H9 (cell line): ENCODE data around the gene PYGB. TPM values are rescaled to one million over a fixed set of nuclear protein-coding genes. Genes with fewer than 3 reads are reported as not detected.

ENCODE experiments used
- DNase-seq: peaks from one replicate; pipeline ENCODE4 v3.0.0-alpha.2; 2017
- H2AFZ ChIP-seq: one replicate; pipeline ENCODE4 v1.6.1; 2013; ENCODE audit warnings: mild to moderate bottlenecking, low read length, control low read depth, moderate library complexity
- H2AK5ac ChIP-seq: 2 replicates; pipeline ENCODE4 v1.6.1; 2013; ENCODE audit warnings: low read length, control low read depth, mixed read lengths; ENCODE audit not compliant: insufficient read length
- H2BK120ac ChIP-seq: one replicate; pipeline ENCODE4 v1.6.1; 2013; ENCODE audit warnings: low read depth, mild to moderate bottlenecking, low read length, control low read depth, inconsistent platforms; ENCODE audit not compliant: poor library complexity, severe bottlenecking
- H2BK12ac ChIP-seq: 2 replicates; pipeline ENCODE4 v1.6.1; 2013; ENCODE audit warnings: low read length, control low read depth, mixed read lengths, low read depth; ENCODE audit not compliant: insufficient read length
- H2BK15ac ChIP-seq: 2 replicates; pipeline ENCODE4 v1.6.1; 2013; ENCODE audit warnings: low read depth, low read length, control low read depth
- H2BK20ac ChIP-seq: one replicate; pipeline ENCODE4 v1.6.1; 2013; ENCODE audit warnings: low read depth, mild to moderate bottlenecking, low read length, control low read depth, inconsistent platforms; ENCODE audit not compliant: poor library complexity, severe bottlenecking
- H2BK5ac ChIP-seq: 2 replicates; pipeline ENCODE4 v1.6.1; 2013; ENCODE audit warnings: low read length, control low read depth, mixed read lengths; ENCODE audit not compliant: insufficient read length
- H3K14ac ChIP-seq: 2 replicates; pipeline ENCODE4 v1.6.1; 2013; ENCODE audit warnings: low read length, control low read depth; ENCODE audit not compliant: insufficient read depth
- H3K18ac ChIP-seq: 2 replicates; pipeline ENCODE4 v1.6.1; 2013; ENCODE audit warnings: low read depth, mild to moderate bottlenecking, mixed read lengths, low read length, control low read depth; ENCODE audit not compliant: insufficient read length
- H3K23ac ChIP-seq: 2 replicates; pipeline ENCODE4 v1.6.1; 2013; ENCODE audit warnings: low read length, control low read depth, mixed read lengths, low read depth; ENCODE audit not compliant: insufficient read length
- H3K23me2 ChIP-seq: 2 replicates; pipeline ENCODE4 v1.6.1; 2013; ENCODE audit warnings: low read depth, mild to moderate bottlenecking, mixed read lengths, low read length, control low read depth; ENCODE audit not compliant: insufficient read length, poor library complexity, severe bottlenecking
- H3K27ac ChIP-seq: 2 replicates; pipeline ENCODE4 v1.5.1; 2013; ENCODE audit warnings: low read length, control low read depth, mixed read lengths, low read depth; ENCODE audit not compliant: insufficient read length
- H3K27me3 ChIP-seq: 2 replicates; pipeline ENCODE4 v1.6.1; 2013; ENCODE audit warnings: low read length, control low read depth, inconsistent platforms; ENCODE audit not compliant: insufficient read depth
- H3K4ac ChIP-seq: 2 replicates; pipeline ENCODE4 v1.6.1; 2013; ENCODE audit warnings: low read depth, mild to moderate bottlenecking, control low read depth, inconsistent platforms, low read length, moderate library complexity
- H3K4me1 ChIP-seq: 2 replicates; pipeline ENCODE4 v1.6.1; 2013; ENCODE audit warnings: low read length, control low read depth, inconsistent platforms; ENCODE audit not compliant: insufficient read depth
- H3K4me2 ChIP-seq: 2 replicates; pipeline ENCODE4 v1.6.1; 2013; ENCODE audit warnings: low read length, control low read depth, mixed read lengths; ENCODE audit not compliant: insufficient read length, insufficient read depth
- H3K56ac ChIP-seq: 2 replicates; pipeline ENCODE4 v1.6.1; 2013; ENCODE audit warnings: low read depth, mild to moderate bottlenecking, mixed read lengths, low read length, control low read depth; ENCODE audit not compliant: insufficient read length
- H3K79me1 ChIP-seq: 2 replicates; pipeline ENCODE4 v1.6.1; 2013; ENCODE audit warnings: low read depth, mild to moderate bottlenecking, moderate library complexity, low read length, control low read depth, inconsistent platforms; ENCODE audit not compliant: insufficient read depth, poor library complexity, severe bottlenecking
- H3K79me2 ChIP-seq: 2 replicates; pipeline ENCODE4 v1.6.1; 2013; ENCODE audit warnings: low read length, control low read depth, inconsistent platforms; ENCODE audit not compliant: insufficient read depth
- H3K9ac ChIP-seq: 2 replicates; pipeline ENCODE4 v1.6.1; 2013; ENCODE audit warnings: low read length, control low read depth, mixed read lengths; ENCODE audit not compliant: insufficient read length; ENCODE audit errors: extremely low read depth
- H3K9me3 ChIP-seq: one replicate; pipeline ENCODE4 v1.6.1; 2013; ENCODE audit warnings: low read depth, low read length, inconsistent platforms; ENCODE audit not compliant: control insufficient read depth
- H3T11ph ChIP-seq: one replicate; pipeline ENCODE4 v1.6.1; 2013; ENCODE audit warnings: mild to moderate bottlenecking, low read length, control low read depth, inconsistent platforms
- H4K20me1 ChIP-seq: one replicate; pipeline ENCODE4 v1.6.1; 2013; ENCODE audit not compliant: control insufficient read depth, insufficient read length, insufficient read depth
- H4K5ac ChIP-seq: 2 replicates; pipeline ENCODE4 v1.6.1; 2013; ENCODE audit warnings: low read depth, mild to moderate bottlenecking, mixed read lengths, low read length, control low read depth; ENCODE audit not compliant: insufficient read length
- H4K8ac ChIP-seq: replicated peaks from 2 replicates; pipeline ENCODE4 v1.6.1; 2013; ENCODE audit warnings: low read length, control low read depth, mixed read lengths, low read depth; ENCODE audit not compliant: insufficient read length
- H4K91ac ChIP-seq: 2 replicates; pipeline ENCODE4 v1.6.1; 2013; ENCODE audit warnings: low read depth, mild to moderate bottlenecking, moderate library complexity, mixed read lengths, low read length, control low read depth; ENCODE audit not compliant: insufficient read length
- H3K27ac Mint-ChIP-seq, 3 experiments: 2 replicates in 2 of 3; 3 replicates in 1 of 3; pipeline ENCODE4 v1.8.0; 2020 to 2021; ENCODE audit warnings: mixed read lengths in 3 of 3, mild to moderate bottlenecking in 1 of 3, moderate library complexity in 1 of 3
- H3K27me3 Mint-ChIP-seq: 2 replicates; pipeline ENCODE4 v1.8.0; 2021; ENCODE audit warnings: low read depth, mild to moderate bottlenecking, moderate library complexity, mixed read lengths
- H3K36me3 Mint-ChIP-seq, 3 experiments: 2 replicates in 2 of 3; 3 replicates in 1 of 3; pipeline ENCODE4 v1.8.0; 2020 to 2021; ENCODE audit warnings: low read depth in 3 of 3, mixed read lengths in 3 of 3; ENCODE audit not compliant: insufficient read depth in 1 of 3
- H3K4me1 Mint-ChIP-seq, 2 experiments: 2 replicates each; pipeline ENCODE4 v1.8.0; 2020; ENCODE audit warnings: mixed read lengths in 2 of 2
- H3K4me3 Mint-ChIP-seq, 2 experiments: 2 replicates in 1 of 2; 3 replicates in 1 of 2; pipeline ENCODE4 v1.8.0; 2020 to 2021; ENCODE audit warnings: mild to moderate bottlenecking in 2 of 2, mixed read lengths in 2 of 2, moderate library complexity in 1 of 2
- H3K9me3 Mint-ChIP-seq, 2 experiments: 2 replicates in 1 of 2; 3 replicates in 1 of 2; pipeline ENCODE4 v1.8.0; 2020; ENCODE audit warnings: mild to moderate bottlenecking in 2 of 2, mixed read lengths in 2 of 2, moderate library complexity in 1 of 2
- WGBS: extraction: QIAGEN DNeasy Blood & Tissue Kit; methylation state at CpG from one replicate; pipeline ENCODE4 v1.1.7; 2013; ENCODE audit warnings: missing lambda C conversion rate, low lambda C conversion rate, mixed read lengths; ENCODE audit not compliant: insufficient read length; ENCODE audit errors: extremely low coverage; 5-methylcytosine and 5-hydroxymethylcytosine counted together
- long read RNA-seq: library from polyadenylated mRNA; unstranded; transcript quantifications from one replicate; pipeline ENCODE4 v2.0.0, GENCODE V29; 2020
- total RNA-seq: library from RNA; stranded (reverse); gene quantifications from 2 replicates; pipeline ENCODE4 v1.2.1, GENCODE V29; 2021
- TF ChIP-seq, protein P1 (sequence below): fragments of 200-600 bp; sonication (generic); conservative IDR thresholded peaks from 3 replicates; pipeline ENCODE4 v1.8.0; 2021; ENCODE audit warnings: antibody characterized with exemption, mild to moderate bottlenecking

The PYGB gene
- total RNA-seq = 46.9 TPM in 2 replicates
- long read RNA-seq, full-length matches to known transcripts = 331 of 377 reads
- long read RNA-seq, partial matches to known transcripts = 21 of 377 reads
- long read RNA-seq, other reads (novel, unspliced or antisense) = 25 of 377 reads

DNA sequence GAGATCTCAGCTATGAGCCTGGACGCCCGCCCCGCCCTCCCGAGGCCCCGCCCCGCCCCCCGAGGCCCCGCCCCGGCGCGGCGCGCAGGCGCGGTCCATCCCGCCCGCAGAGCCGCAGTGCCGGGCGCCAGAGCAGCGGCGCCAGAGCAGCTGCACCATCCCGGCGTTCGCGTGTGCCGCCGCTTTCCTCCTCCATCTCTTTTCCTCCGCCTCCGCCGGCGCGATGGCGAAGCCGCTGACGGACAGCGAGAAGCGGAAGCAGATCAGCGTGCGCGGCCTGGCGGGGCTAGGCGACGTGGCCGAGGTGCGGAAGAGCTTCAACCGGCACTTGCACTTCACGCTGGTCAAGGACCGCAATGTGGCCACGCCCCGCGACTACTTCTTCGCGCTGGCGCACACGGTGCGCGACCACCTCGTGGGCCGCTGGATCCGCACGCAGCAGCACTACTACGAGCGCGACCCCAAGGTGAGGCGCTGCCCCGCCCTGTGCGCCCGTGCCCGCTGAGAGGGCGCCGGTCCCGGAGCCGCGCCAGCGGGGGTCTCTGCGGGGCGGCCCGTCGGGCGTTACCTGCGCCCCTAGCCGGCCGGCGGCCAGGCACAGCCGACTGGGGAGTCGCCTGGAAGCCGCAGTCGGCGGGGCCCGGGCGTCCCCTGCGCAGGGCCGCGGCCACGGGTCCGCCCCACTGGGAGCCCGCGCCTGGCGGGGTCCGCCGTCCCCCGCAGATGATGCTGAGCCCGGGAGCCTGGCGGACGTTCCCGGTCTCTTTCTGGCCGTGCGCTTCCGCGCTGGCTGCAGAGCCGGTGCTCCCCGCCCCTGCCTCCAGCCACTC, at the start of gene PYGB:
Gene PYGB, plus strand, starts transcription at position 130 of the 830 bp plus-strand sequence. Its CDS starts 94 bp downstream, at position 224.
- H3K79me1 ChIP-seq = no peaks in the 10 kb centered on the region
- H3K79me2 ChIP-seq = peaks cover 5% of the 10 kb centered on the region; the same call in 1 of the 2 replicates
- no peak within 1 kb of the TSS for H4K91ac ChIP-seq
- no peaks in the 10 kb centered on the region for H3K4me1 ChIP-seq
- H3K27ac ChIP-seq = no peak within 1 kb of the TSS
- no peak within 1 kb of the TSS for H3K23ac ChIP-seq
- Mint-ChIP-seq H3K27me3 (peaks cover 14% of the 10 kb centered on the region), H3K9me3 (peaks cover 2 to 6% of the 10 kb centered on the region in 2 experiments; a peak in 3 of 5 replicates), H3K27ac (peak within 1 kb of the TSS; percentile 93 to 97 (median 95); a peak in 6 of 7 replicates), H3K36me3 (peaks cover 4 to 8% (median 6%) of the 10 kb centered on the region in 3 experiments; a peak in 5 of 7 replicates), H3K4me1 (peaks cover 44 to 45% of the 10 kb centered on the region in 2 experiments), H3K4me3 (peak within 1 kb of the TSS; percentile 85 to 95)
- no peaks in the 10 kb centered on the region for H4K20me1 ChIP-seq
- no peak within 1 kb of the TSS for H2BK120ac ChIP-seq
- H3K18ac ChIP-seq = peak within 1 kb of the TSS; percentile 59
- no CpG with 5 or more reads among the region's 113 CpGs for WGBS
- H3K27me3 ChIP-seq = no peaks in the 10 kb centered on the region; the same call in 1 of the 2 replicates
- H3K9me3 ChIP-seq = no peaks in the 10 kb centered on the region
- no peak within 1 kb of the TSS for H2AK5ac ChIP-seq
- H2BK5ac ChIP-seq = no peak within 1 kb of the TSS
- H2BK12ac ChIP-seq = no peak within 1 kb of the TSS
- H4K5ac ChIP-seq = no peak within 1 kb of the TSS
- no peak within 1 kb of the TSS for H4K8ac ChIP-seq
- no peak within 1 kb of the TSS for H3K14ac ChIP-seq
- no peak within 1 kb of the TSS for H3K4ac ChIP-seq
- TF ChIP-seq, protein P1, sequence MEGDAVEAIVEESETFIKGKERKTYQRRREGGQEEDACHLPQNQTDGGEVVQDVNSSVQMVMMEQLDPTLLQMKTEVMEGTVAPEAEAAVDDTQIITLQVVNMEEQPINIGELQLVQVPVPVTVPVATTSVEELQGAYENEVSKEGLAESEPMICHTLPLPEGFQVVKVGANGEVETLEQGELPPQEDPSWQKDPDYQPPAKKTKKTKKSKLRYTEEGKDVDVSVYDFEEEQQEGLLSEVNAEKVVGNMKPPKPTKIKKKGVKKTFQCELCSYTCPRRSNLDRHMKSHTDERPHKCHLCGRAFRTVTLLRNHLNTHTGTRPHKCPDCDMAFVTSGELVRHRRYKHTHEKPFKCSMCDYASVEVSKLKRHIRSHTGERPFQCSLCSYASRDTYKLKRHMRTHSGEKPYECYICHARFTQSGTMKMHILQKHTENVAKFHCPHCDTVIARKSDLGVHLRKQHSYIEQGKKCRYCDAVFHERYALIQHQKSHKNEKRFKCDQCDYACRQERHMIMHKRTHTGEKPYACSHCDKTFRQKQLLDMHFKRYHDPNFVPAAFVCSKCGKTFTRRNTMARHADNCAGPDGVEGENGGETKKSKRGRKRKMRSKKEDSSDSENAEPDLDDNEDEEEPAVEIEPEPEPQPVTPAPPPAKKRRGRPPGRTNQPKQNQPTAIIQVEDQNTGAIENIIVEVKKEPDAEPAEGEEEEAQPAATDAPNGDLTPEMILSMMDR = no peak
- DNase-seq = peak; percentile 82
- peaks cover 6% of the 10 kb centered on the region for H3K23me2 ChIP-seq
- peak within 1 kb of the TSS; percentile 66 for H3K9ac ChIP-seq
- H3K56ac ChIP-seq = no peak within 1 kb of the TSS
- peak within 1 kb of the TSS; percentile 60 for H3K4me2 ChIP-seq
- no peak within 1 kb of the TSS for H2BK15ac ChIP-seq
- no peak within 1 kb of the TSS for H2BK20ac ChIP-seq
- no peak within 1 kb of the TSS for H3T11ph ChIP-seq
- H2AFZ ChIP-seq = peak within 1 kb of the TSS; percentile 23
